Measurements from ENCODE around the gene TRAPPC10.

The TRAPPC10 gene

GRCh38 chr21:43994085-43994484, 18.0 kb upstream of the TRAPPC10 start:
- no peak overlapping the region for H3K4me3 ChIP-seq (ENCODE audit: low read depth, low read length)
- TF ChIP-seq CTCF (IDR thresholded peaks at IDR 0.05; ENCODE audit: low read depth, low read length) = no peak

- H3K4me3 ChIP-seq (ENCODE audit: low read depth, low read length) = no peak overlapping the region
- no peak for TF ChIP-seq CTCF (IDR thresholded peaks at IDR 0.05; ENCODE audit: low read depth, low read length)
These were observed 17.5 kb upstream of the TRAPPC10 start for GRCh38 chr21:43994646-43995045.

- TF ChIP-seq CTCF (IDR thresholded peaks at IDR 0.05; ENCODE audit: low read depth, low read length) = no peak
- H3K4me3 ChIP-seq (ENCODE audit: low read depth, low read length) = no peak overlapping the region
These were observed 16.5 kb upstream of the TRAPPC10 start for GRCh38 chr21:43995521-43996105.

- no peak overlapping the region for H3K4me3 ChIP-seq (ENCODE audit: low read depth, low read length)
- no peak for TF ChIP-seq CTCF (IDR thresholded peaks at IDR 0.05; ENCODE audit: low read depth, low read length)
These were observed 14.1 kb upstream of the TRAPPC10 start for GRCh38 chr21:43997766-43998742.

GRCh38 chr21:44000360-44000759, 11.7 kb upstream of the TRAPPC10 start:
- no peak overlapping the region for H3K4me3 ChIP-seq (ENCODE audit: low read depth, low read length)
- no peak for TF ChIP-seq CTCF (IDR thresholded peaks at IDR 0.05; ENCODE audit: low read depth, low read length)

GRCh38 chr21:44002511-44002910, 9.6 kb upstream of the TRAPPC10 start:
- no peak overlapping the region for H3K4me3 ChIP-seq (ENCODE audit: low read depth, low read length)
- TF ChIP-seq CTCF (IDR thresholded peaks at IDR 0.05; ENCODE audit: low read depth, low read length) = no peak

Measured in WI38 (cell line).